ENCODE data around the gene SUGT1.

DNA sequence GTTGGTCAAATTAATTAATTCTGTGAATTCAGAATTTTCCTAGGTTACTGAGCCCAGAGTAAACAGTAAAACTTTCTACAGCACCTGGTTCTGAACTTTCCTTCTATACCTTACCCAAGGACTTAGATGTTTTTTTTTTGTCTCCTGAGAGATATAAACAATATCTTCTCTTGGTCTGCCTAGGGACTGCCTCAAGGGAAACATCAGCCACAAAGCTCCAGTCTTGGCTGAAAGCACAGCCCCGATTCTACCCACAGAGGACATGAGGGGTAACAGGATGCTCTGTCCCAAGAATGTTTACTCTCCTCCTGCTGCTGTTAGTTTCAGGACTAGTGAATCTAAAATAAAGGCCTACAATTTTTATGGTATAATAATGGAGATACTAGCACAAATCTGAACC, 72.7 kb downstream of the SUGT1 start:
- TF ChIP-seq, protein P1, sequence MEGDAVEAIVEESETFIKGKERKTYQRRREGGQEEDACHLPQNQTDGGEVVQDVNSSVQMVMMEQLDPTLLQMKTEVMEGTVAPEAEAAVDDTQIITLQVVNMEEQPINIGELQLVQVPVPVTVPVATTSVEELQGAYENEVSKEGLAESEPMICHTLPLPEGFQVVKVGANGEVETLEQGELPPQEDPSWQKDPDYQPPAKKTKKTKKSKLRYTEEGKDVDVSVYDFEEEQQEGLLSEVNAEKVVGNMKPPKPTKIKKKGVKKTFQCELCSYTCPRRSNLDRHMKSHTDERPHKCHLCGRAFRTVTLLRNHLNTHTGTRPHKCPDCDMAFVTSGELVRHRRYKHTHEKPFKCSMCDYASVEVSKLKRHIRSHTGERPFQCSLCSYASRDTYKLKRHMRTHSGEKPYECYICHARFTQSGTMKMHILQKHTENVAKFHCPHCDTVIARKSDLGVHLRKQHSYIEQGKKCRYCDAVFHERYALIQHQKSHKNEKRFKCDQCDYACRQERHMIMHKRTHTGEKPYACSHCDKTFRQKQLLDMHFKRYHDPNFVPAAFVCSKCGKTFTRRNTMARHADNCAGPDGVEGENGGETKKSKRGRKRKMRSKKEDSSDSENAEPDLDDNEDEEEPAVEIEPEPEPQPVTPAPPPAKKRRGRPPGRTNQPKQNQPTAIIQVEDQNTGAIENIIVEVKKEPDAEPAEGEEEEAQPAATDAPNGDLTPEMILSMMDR (IDR thresholded peaks at IDR 0.05): no peak
- TF ChIP-seq POLR2A (IDR thresholded peaks at IDR 0.05): no peak
